Measurements from ENCODE around the gene LPP.

The LPP gene

DNA sequence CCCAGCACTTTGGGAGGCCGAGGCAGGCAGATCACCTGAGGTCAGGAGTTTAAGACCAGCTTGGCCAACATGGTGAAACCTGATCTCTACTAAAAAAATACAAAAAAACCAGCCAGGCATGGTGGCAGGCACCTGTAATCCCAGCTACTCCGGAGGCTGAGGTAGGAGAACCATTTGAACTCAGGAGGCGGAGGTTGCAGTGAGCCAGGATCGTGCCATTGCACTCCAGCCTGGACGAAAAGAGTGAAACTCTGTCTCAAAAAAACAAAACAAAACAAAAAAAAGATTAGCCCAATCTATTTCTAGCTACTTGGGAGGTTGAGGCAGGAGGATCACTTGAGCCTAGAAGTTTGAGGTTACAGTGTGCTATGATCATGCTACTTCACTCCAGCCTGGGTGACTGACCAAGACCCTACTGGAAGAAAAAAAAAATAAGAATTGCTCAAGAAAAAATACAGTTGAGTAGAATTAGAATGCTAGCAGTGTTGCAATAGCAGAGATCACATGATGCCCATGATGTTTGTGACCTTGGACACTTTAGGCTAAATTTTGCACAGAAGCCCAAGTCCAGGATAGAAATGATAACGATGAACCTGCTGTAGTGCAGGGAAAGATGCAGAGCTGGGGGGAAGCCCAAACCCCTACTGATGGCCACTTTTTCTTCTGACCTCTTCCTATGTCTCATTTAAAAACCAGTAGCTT is 162.2 kb downstream of the LPP start:
- H3K4me3 ChIP-seq (ENCODE audit: low read length), result no peak overlapping the region
- H3K9me3 ChIP-seq (ENCODE audit: control insufficient read depth, low read depth, low read length), result no peaks in the 10 kb centered on the region
- H3K27ac ChIP-seq (ENCODE audit: low read length), result no peak overlapping the region
- no peaks in the 10 kb centered on the region for H3K4me1 ChIP-seq (ENCODE audit: control insufficient read depth, low read depth, low read length)
- H3K27me3 ChIP-seq (ENCODE audit: control insufficient read depth, insufficient read depth, low read length), result no peaks in the 10 kb centered on the region
- no peak overlapping the region for H3K9ac ChIP-seq (ENCODE audit: low read length)
- no peaks in the 10 kb centered on the region for H3K36me3 ChIP-seq (ENCODE audit: control insufficient read depth, low read depth, low read length)

DNA sequence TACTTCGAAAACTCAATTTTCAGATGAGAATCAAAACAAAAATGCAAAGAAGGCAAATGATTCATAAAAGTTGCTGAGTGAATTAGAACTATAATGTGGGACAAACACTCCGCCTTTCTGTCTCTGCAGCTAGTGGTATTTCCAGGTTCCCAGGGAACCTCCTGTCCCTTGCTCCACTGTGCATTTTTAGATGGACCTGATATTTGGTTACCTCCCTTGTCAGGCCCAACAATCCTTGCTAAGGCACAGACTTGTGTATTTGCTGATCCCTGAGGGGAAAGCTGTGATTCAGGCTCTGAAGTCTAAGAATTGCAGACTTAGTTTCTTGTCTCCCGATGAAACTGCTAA is 162.7 kb downstream of the LPP start:
- Histone ChIP-seq H3K9me3 (ENCODE audit: control insufficient read depth, low read depth, low read length) (no peaks in the 10 kb centered on the region), H3K27me3 (ENCODE audit: control insufficient read depth, insufficient read depth, low read length) (no peaks in the 10 kb centered on the region)

DNA sequence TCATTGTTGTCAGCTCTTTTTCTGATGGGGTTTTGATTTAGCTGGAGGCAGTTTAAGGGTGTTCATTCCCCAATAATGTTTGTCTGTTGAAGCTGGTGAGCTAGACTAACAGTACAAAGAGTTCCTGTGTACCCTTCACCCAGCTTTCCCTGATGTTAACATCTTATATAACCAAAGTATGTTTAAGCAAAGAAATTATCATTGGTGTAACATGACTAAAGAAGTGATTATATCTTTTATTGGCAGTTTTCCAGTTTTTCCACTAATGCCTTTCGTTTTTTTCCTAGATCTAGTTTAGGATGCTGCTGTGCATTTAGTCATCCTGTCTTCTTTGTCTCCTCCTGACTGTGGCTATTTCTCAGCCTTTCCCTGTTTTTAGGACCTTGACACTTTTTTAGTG is 165.6 kb downstream of the LPP start:
- no peaks in the 10 kb centered on the region for H3K36me3 ChIP-seq (ENCODE audit: control insufficient read depth, low read depth, low read length)
- no peaks in the 10 kb centered on the region for H3K27me3 ChIP-seq (ENCODE audit: control insufficient read depth, insufficient read depth, low read length)
- no peak overlapping the region for H3K27ac ChIP-seq (ENCODE audit: low read length)
- H3K4me1 ChIP-seq (ENCODE audit: control insufficient read depth, low read depth, low read length), result no peaks in the 10 kb centered on the region
- H3K9me3 ChIP-seq (ENCODE audit: control insufficient read depth, low read depth, low read length), result no peaks in the 10 kb centered on the region
- H3K4me3 ChIP-seq (ENCODE audit: low read length), result no peak overlapping the region
- H3K9ac ChIP-seq (ENCODE audit: low read length), result no peak overlapping the region

More for the DNA sequence above, 162.7 kb downstream of the LPP start:
- H3K27ac ChIP-seq (ENCODE audit: low read length), result no peak overlapping the region
- H3K9ac ChIP-seq (ENCODE audit: low read length), result no peak overlapping the region
- no peaks in the 10 kb centered on the region for H3K4me1 ChIP-seq (ENCODE audit: control insufficient read depth, low read depth, low read length)
- H3K36me3 ChIP-seq (ENCODE audit: control insufficient read depth, low read depth, low read length), result no peaks in the 10 kb centered on the region
- H3K4me3 ChIP-seq (ENCODE audit: low read length), result no peak overlapping the region

DNA sequence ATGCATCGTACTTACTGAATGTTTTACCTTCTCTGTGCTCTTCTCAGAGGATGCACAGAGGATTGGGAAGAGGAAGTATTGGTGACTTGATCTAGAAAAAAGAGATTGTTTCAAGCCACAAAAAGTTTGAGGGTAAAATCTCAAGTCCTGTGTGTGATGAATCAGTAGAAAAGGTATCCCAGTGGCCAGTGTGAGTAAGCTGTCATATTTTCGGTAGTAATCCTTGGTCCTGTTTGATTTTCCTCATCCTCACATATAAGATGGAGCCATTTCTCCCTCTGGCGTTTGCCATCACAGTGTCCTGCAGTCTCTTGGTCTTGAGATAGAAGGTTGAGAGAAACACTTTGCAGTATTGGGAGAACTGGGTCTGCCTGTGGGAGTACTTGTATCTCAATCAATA is 166.8 kb downstream of the LPP start:
- Histone ChIP-seq H3K27ac (ENCODE audit: low read length) (no peak overlapping the region), H3K27me3 (ENCODE audit: control insufficient read depth, insufficient read depth, low read length) (no peaks in the 10 kb centered on the region), H3K4me3 (ENCODE audit: low read length) (no peak overlapping the region), H3K36me3 (ENCODE audit: control insufficient read depth, low read depth, low read length) (no peaks in the 10 kb centered on the region), H3K4me1 (ENCODE audit: control insufficient read depth, low read depth, low read length) (no peaks in the 10 kb centered on the region), H3K9me3 (ENCODE audit: control insufficient read depth, low read depth, low read length) (no peaks in the 10 kb centered on the region), H3K9ac (ENCODE audit: low read length) (no peak overlapping the region)

DNA sequence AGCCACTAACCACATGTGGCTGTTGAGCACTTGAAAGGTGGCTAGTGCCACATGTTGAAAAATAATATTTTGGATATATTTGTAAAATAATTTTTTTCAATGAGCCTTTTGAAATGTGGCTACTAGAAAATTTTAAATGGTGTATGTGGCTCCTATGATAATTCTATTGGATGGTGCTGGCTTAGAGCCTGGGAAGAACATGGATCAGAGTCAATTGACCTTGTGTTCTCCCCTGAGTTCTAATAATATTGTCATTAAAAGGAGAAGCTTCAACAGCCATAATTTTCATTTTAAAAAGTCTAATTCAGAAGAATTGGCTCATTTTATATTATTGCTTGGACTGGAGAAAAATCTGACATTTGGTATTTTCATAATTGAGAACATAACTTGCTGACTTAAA is 167.3 kb downstream of the LPP start:
- Histone ChIP-seq H3K4me3 (ENCODE audit: low read length) (no peak overlapping the region), H3K36me3 (ENCODE audit: control insufficient read depth, low read depth, low read length) (no peaks in the 10 kb centered on the region), H3K9me3 (ENCODE audit: control insufficient read depth, low read depth, low read length) (no peaks in the 10 kb centered on the region), H3K27me3 (ENCODE audit: control insufficient read depth, insufficient read depth, low read length) (no peaks in the 10 kb centered on the region), H3K9ac (ENCODE audit: low read length) (no peak overlapping the region), H3K27ac (ENCODE audit: low read length) (no peak overlapping the region), H3K4me1 (ENCODE audit: control insufficient read depth, low read depth, low read length) (no peaks in the 10 kb centered on the region)

DNA sequence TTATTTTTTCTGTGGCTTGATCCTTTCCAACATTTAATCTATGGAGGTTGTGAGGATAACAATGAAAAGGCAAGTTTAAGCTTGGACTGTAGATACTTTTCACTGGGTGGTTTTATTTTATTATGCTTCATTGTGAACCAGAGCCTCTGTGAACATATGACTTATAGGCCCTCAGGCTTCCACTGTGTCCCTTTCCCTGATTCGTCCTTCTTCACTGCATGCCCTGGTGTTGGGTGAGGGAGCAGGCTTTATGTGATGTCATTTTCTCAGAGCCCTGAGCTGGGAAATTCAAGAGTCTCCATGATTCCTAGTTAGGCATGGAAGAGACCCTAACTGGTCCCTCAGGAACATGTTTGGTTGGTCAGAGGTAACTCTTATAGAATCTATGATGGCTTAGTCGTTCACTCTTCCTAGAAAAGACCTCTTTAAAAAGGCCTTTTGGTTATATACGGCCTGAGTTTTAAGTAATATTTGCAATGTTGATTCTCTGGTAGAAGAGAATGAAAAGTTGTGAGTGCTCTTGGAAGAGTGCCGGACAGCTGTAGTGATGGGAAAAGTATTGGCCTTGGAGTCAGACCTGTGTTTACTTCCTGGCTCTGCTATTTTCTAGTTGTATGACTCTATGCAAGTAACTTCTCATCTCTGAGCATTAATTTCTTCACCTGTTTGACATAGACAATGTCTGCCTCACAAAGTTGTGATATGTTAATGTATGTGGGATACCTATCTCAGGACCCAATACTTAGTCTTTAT is 168.4 kb downstream of the LPP start:
- Histone ChIP-seq H3K4me3 (ENCODE audit: low read length) (no peak overlapping the region), H3K36me3 (ENCODE audit: control insufficient read depth, low read depth, low read length) (no peaks in the 10 kb centered on the region), H3K4me1 (ENCODE audit: control insufficient read depth, low read depth, low read length) (no peaks in the 10 kb centered on the region), H3K27ac (ENCODE audit: low read length) (no peak overlapping the region), H3K9me3 (ENCODE audit: control insufficient read depth, low read depth, low read length) (no peaks in the 10 kb centered on the region), H3K27me3 (ENCODE audit: control insufficient read depth, insufficient read depth, low read length) (no peaks in the 10 kb centered on the region), H3K9ac (ENCODE audit: low read length) (no peak overlapping the region)

DNA sequence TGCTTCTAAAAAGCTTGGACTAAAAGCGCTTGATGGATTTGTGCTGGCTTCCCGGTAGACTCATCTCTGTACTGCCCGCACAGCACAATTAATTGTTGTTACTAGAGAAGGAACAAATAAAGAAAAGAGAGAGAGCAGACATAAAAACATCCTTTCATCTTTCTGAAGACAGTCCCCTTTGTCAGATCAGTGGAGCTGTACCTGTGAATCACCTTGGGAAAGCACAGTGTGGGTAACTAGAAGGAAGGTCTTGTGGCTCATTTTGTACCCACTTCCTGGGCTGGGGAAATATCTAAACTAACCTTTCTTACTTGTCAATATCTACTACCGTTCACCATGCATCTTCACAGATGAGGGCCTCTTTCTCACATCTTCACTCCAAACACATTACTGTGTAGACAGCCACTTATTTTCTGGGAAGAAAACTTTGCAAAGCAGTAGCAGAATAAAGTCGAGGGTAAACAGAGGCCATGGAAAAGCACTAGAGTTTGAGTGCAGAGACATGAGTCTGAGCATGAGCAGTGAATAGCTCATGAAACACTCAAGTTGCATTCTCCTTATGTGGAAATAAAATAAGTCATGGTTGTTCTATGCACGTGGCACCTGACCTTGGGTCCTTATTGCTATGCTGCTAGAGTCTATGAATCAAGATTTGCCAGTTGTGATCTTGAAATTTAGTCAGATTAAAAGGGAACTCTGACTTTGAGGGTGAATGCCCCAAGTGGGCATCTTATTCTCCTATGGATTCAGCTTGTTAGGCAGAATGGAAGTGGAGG is 169.3 kb downstream of the LPP start:
- H3K9ac ChIP-seq (ENCODE audit: low read length), result no peak overlapping the region

DNA sequence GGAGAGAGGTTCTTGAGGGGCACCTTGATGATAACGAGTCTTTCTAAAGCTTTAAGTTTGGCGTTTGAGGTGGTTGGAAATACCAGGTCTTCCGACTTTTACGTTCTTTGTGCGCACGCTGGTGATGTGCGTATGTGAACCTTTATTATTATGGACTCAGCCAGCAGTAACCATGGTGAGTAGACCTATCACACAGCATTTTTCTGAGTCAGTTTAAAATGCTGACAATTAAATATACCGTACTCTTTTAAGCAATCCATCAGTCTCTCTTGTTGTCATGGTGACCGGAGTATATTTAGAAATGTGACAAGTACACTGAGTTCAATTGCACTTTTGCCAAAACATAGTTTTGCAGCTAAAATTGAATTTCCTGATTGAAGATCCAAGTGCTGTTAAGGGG is 172.2 kb downstream of the LPP start:
- Histone ChIP-seq H3K4me3 (ENCODE audit: low read length) (no peak overlapping the region), H3K4me1 (ENCODE audit: control insufficient read depth, low read depth, low read length) (no peaks in the 10 kb centered on the region), H3K27me3 (ENCODE audit: control insufficient read depth, insufficient read depth, low read length) (no peaks in the 10 kb centered on the region), H3K36me3 (ENCODE audit: control insufficient read depth, low read depth, low read length) (no peaks in the 10 kb centered on the region), H3K9ac (ENCODE audit: low read length) (no peak overlapping the region), H3K9me3 (ENCODE audit: control insufficient read depth, low read depth, low read length) (no peaks in the 10 kb centered on the region), H3K27ac (ENCODE audit: low read length) (no peak overlapping the region)

More for the DNA sequence above, 169.3 kb downstream of the LPP start:
- Histone ChIP-seq H3K36me3 (ENCODE audit: control insufficient read depth, low read depth, low read length) (no peaks in the 10 kb centered on the region), H3K4me3 (ENCODE audit: low read length) (no peak overlapping the region), H3K27ac (ENCODE audit: low read length) (no peak overlapping the region), H3K4me1 (ENCODE audit: control insufficient read depth, low read depth, low read length) (no peaks in the 10 kb centered on the region), H3K9me3 (ENCODE audit: control insufficient read depth, low read depth, low read length) (no peaks in the 10 kb centered on the region), H3K27me3 (ENCODE audit: control insufficient read depth, insufficient read depth, low read length) (no peaks in the 10 kb centered on the region)

DNA sequence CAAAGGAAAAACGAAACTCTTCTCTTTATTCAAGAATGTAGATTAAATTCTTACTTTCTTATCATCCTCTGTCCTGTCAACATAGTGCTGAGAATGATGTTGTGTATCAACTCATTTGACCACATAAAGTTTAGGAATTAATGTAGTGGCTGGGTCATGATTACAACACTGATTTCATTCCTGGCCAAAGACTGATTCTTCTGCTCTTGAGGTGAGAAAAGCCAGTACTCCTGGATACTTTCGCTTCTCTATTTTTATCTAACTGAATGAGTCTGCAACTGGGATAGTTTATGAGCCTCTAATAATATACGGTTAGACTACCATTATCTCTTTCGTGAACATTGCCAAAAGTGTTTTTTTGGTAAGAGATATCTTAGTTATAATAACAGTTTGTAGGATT is 173.0 kb downstream of the LPP start:
- no peaks in the 10 kb centered on the region for H3K9me3 ChIP-seq (ENCODE audit: control insufficient read depth, low read depth, low read length)
- H3K36me3 ChIP-seq (ENCODE audit: control insufficient read depth, low read depth, low read length), result no peaks in the 10 kb centered on the region
- no peaks in the 10 kb centered on the region for H3K27me3 ChIP-seq (ENCODE audit: control insufficient read depth, insufficient read depth, low read length)

DNA sequence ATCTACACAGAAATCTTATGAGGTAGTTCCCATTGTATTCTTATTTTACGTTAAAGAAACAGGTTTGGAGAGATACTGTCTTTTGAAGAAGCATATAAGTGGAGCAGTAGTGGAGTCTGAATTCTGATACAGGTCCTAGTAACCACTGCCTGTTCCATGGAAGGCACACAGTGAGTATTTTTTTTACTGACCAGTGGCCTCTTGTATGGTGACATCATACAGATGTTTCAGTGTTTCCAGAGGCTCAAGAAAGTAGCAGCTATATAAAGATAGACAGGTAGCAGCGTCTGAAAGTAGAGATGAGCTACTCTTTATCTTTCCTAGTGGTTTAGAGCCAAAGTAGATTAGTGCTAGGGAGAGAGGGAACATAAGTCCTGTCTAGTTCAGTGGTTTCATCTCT is 173.5 kb downstream of the LPP start:
- Histone ChIP-seq H3K36me3 (ENCODE audit: control insufficient read depth, low read depth, low read length) (no peaks in the 10 kb centered on the region), H3K9ac (ENCODE audit: low read length) (no peak overlapping the region), H3K27me3 (ENCODE audit: control insufficient read depth, insufficient read depth, low read length) (no peaks in the 10 kb centered on the region), H3K4me1 (ENCODE audit: control insufficient read depth, low read depth, low read length) (no peaks in the 10 kb centered on the region), H3K4me3 (ENCODE audit: low read length) (no peak overlapping the region), H3K9me3 (ENCODE audit: control insufficient read depth, low read depth, low read length) (no peaks in the 10 kb centered on the region), H3K27ac (ENCODE audit: low read length) (no peak overlapping the region)

More for the DNA sequence above, 173.0 kb downstream of the LPP start:
- H3K4me1 ChIP-seq (ENCODE audit: control insufficient read depth, low read depth, low read length), result no peaks in the 10 kb centered on the region
- no peak overlapping the region for H3K27ac ChIP-seq (ENCODE audit: low read length)
- H3K4me3 ChIP-seq (ENCODE audit: low read length), result no peak overlapping the region
- H3K9ac ChIP-seq (ENCODE audit: low read length), result no peak overlapping the region

DNA sequence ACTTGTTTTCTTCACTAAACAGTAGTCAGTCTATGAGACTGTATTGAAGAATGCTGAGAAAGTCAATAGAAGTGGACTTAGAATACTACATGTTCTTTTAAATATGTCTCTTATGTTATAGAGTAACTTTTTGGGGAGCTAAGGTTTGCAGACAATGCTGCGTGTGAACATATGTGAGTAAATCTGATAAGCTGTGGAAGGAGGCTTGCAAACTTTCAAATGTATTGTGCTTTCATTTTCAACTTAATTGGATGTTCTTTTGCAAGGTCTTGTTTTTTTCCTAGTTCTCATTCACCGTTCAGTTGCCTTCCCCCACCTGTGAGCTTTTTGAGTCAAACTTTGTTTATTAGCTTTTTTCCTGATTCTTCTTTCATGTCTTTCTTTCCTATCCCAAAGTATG is 176.2 kb downstream of the LPP start:
- no peak overlapping the region for H3K27ac ChIP-seq (ENCODE audit: low read length)
- no peak overlapping the region for H3K9ac ChIP-seq (ENCODE audit: low read length)
- H3K4me1 ChIP-seq (ENCODE audit: control insufficient read depth, low read depth, low read length), result no peaks in the 10 kb centered on the region
- H3K36me3 ChIP-seq (ENCODE audit: control insufficient read depth, low read depth, low read length), result no peaks in the 10 kb centered on the region
- no peaks in the 10 kb centered on the region for H3K27me3 ChIP-seq (ENCODE audit: control insufficient read depth, insufficient read depth, low read length)
- no peak overlapping the region for H3K4me3 ChIP-seq (ENCODE audit: low read length)
- no peaks in the 10 kb centered on the region for H3K9me3 ChIP-seq (ENCODE audit: control insufficient read depth, low read depth, low read length)

Measured in iPS-18a (cell line).